K562 (cell line): ENCODE data around the gene RUNX1. TPM values are rescaled to one million over a fixed set of nuclear protein-coding genes. Genes with fewer than 3 reads are reported as not detected.

Source experiments
- ARNT ChIP-seq, 2 experiments: fragments of 450-650 bp; IDR thresholded peaks; 2 replicates each; pipeline ENCODE4 v1.6.1; 2016; ENCODE audit warnings: mild to moderate bottlenecking in 1 of 2
- ELF2 ChIP-seq: fragments of 250-450 bp; sonication (Bioruptor Pico); IDR thresholded peaks from 2 replicates; pipeline ENCODE4 v1.5.0; 2021; ENCODE audit warnings: mild to moderate bottlenecking
- KLF6 ChIP-seq: fragments of 250-450 bp; sonication (Bioruptor Pico); IDR thresholded peaks from 2 replicates; pipeline ENCODE4 v1.4.0; 2020; ENCODE audit warnings: mild to moderate bottlenecking, moderate library complexity, borderline replicate concordance
- MTA3 ChIP-seq: fragments of 450-650 bp; formaldehyde crosslinking; IDR thresholded peaks from 2 replicates; pipeline ENCODE4 v1.6.1; 2017; ENCODE audit warnings: mild to moderate bottlenecking, borderline replicate concordance
- NONO ChIP-seq, 2 experiments: fragments of 200-400 bp in 1 of 2; fragments of 450-650 bp in 1 of 2; formaldehyde crosslinking in 1 of 2; IDR thresholded peaks; 2 replicates each; pipeline ENCODE4 v1.6.1; 2017; ENCODE audit warnings: low read depth in 2 of 2, mild to moderate bottlenecking in 2 of 2, moderate library complexity in 2 of 2, low read length in 1 of 2
- PHF21A ChIP-seq: fragments of 450-650 bp; IDR thresholded peaks from 2 replicates; pipeline ENCODE4 v1.6.1; 2017; ENCODE audit warnings: low read depth, borderline replicate concordance
- SMARCB1 ChIP-seq: IDR thresholded peaks from 2 replicates; pipeline ENCODE4 v1.6.1; 2011; ENCODE audit warnings: improper control_type of control experiment, low read depth; ENCODE audit not compliant: insufficient read length
- polyA plus RNA-seq, 8 experiments: library from polyadenylated mRNA; depleted of rRNA in 4 of 8; stranded (reverse) in 5 of 8; unstranded in 3 of 8; fragments of >200 nt; fragmentation: Nextera tagmentation in 2 of 8; fragmentation: Illumina TruSeq in 1 of 8; extraction: Ambion mirVana in 2 of 8; extraction: Trizol in 1 of 8; gene quantifications; 2 replicates each; pipeline versions ENCODE4 v1.2.1 to v1.2.3, GENCODE V29; 2011 to 2014; ENCODE audit warnings: inconsistent platforms in 1 of 8, missing spikeins in 1 of 8
- total RNA-seq, 7 experiments: library from RNA; depleted of rRNA in 6 of 7; stranded (reverse); fragments of >200 nt in 6 of 7; fragmentation: Illumina TruSeq in 2 of 7; extraction: Trizol in 2 of 7; gene quantifications; 2 replicates each; pipeline versions ENCODE4 v1.2.1 to v1.2.3, GENCODE V29; 2011 to 2021; ENCODE audit warnings: low replicate concordance in 1 of 7
- TF ChIP-seq, protein P1 (sequence below): fragments of 200-800 bp; sonication (Bioruptor generic); IDR thresholded peaks from 2 replicates; pipeline ENCODE4 v1.6.1; 2017; ENCODE audit warnings: missing genetic modification characterization, missing compliant biosample characterization
- TF ChIP-seq, protein P2 (sequence below): fragments of 250-450 bp; sonication (Bioruptor Pico); IDR thresholded peaks from 2 replicates; pipeline ENCODE4 v1.5.0; 2021
- TF ChIP-seq, protein P3 (sequence below): fragments of 450-650 bp; conservative IDR thresholded peaks from 2 replicates; pipeline ENCODE4 v1.6.1; 2016; ENCODE audit warnings: missing genetic modification characterization, low read depth, mild to moderate bottlenecking, missing compliant biosample characterization, moderate library complexity
- TF ChIP-seq, protein P4 (sequence below), 2 experiments: fragments of 250-450 bp in 1 of 2; fragments of 450-650 bp in 1 of 2; sonication (Bioruptor Pico) in 1 of 2; IDR thresholded peaks; 2 replicates each; pipeline versions ENCODE4 v1.6.1 to v1.8.0; 2016 to 2021; ENCODE audit warnings: mild to moderate bottlenecking in 2 of 2, moderate library complexity in 2 of 2, missing compliant biosample characterization in 1 of 2, missing genetic modification characterization in 1 of 2

RUNX1 gene
- total and polyA plus RNA-seq, 9 of the 15 experiments (the other 6 are each of a cell fraction or from before 2014, with no cell fraction given), result 2.2 to 68.6 (median 17.8) TPM

DNA sequence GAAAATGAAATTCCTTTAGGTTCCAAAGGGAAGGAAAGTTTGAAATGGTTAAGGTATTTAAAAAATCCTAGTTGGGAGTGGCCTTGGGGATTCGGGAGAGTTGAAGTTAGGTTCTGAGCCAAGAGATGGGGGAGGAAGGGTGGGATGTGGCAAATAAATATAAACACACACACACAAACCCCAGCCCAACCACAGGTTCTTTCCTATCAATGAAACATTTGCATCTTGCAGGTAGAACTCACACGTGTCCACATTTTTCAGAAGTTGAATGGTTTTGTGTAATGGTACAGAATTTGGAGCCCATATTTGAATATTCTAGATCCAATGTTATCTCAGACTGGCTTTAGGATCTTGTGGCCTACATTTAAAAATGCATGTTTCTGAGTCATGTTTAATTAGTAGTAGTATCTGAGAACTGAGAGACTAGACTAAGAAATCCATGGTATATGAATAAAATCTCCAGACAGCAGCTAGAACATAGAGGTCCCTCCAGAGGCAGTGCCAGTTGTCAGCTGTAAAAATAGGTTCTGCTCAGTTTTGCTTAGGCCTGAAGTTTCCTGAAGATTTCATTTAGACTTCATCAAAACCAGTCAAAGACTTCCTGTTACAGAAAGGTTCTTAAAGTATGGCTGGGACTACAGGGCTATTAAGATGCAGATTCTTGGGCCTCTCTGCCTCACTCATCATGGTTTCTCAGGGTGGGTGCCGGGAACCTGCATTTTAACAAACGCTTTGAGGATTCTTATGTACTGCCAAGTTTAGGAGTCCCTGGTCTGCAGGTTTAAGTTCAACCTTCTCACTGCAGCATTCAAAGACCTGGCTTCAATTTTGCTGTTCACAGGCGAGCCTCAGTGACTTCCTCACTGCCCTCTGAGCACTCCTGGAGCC is 21.3 kb downstream of the RUNX1 start (continued):
- TF ChIP-seq, protein P1, sequence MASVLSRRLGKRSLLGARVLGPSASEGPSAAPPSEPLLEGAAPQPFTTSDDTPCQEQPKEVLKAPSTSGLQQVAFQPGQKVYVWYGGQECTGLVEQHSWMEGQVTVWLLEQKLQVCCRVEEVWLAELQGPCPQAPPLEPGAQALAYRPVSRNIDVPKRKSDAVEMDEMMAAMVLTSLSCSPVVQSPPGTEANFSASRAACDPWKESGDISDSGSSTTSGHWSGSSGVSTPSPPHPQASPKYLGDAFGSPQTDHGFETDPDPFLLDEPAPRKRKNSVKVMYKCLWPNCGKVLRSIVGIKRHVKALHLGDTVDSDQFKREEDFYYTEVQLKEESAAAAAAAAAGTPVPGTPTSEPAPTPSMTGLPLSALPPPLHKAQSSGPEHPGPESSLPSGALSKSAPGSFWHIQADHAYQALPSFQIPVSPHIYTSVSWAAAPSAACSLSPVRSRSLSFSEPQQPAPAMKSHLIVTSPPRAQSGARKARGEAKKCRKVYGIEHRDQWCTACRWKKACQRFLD (CRISPR knock-in tag), result peak; percentile 69
- TF ChIP-seq ARNT (IDR thresholded peaks at IDR 0.05) (0 out of 4 replicates have a peak, but pooled peaks of 1 of the 2 experiments have one; percentile 11), SMARCB1 (no peak), NONO (IDR thresholded peaks at IDR 0.05; ENCODE audit: low read depth in 2 of 2, low read length in 1 of 2) (no peak), KLF6 (CRISPR knock-in tag) (0 out of 2 replicates have a peak, but pooled peaks have one; percentile 3), MTA3 (0 out of 2 replicates have a peak, but pooled peaks have one; percentile 10), ELF2 (CRISPR knock-in tag) (peak; percentile 15; the same call in 1 of the 2 replicates), PHF21A (no peak)
- TF ChIP-seq, protein P2, sequence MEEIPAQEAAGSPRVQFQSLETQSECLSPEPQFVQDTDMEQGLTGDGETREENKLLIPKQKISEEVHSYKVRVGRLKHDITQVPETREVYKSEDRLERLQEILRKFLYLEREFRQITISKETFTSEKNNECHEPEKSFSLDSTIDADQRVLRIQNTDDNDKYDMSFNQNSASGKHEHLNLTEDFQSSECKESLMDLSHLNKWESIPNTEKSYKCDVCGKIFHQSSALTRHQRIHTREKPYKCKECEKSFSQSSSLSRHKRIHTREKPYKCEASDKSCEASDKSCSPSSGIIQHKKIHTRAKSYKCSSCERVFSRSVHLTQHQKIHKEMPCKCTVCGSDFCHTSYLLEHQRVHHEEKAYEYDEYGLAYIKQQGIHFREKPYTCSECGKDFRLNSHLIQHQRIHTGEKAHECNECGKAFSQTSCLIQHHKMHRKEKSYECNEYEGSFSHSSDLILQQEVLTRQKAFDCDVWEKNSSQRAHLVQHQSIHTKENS (CRISPR knock-in tag), result no peak
- TF ChIP-seq, protein P3, sequence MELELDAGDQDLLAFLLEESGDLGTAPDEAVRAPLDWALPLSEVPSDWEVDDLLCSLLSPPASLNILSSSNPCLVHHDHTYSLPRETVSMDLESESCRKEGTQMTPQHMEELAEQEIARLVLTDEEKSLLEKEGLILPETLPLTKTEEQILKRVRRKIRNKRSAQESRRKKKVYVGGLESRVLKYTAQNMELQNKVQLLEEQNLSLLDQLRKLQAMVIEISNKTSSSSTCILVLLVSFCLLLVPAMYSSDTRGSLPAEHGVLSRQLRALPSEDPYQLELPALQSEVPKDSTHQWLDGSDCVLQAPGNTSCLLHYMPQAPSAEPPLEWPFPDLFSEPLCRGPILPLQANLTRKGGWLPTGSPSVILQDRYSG (tag), result 0 out of 2 replicates have a peak, but pooled peaks have one; percentile 63
- TF ChIP-seq, protein P4, sequence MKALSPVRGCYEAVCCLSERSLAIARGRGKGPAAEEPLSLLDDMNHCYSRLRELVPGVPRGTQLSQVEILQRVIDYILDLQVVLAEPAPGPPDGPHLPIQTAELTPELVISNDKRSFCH (CRISPR knock-in tag; IDR thresholded peaks at IDR 0.05), result no peak
- TF ChIP-seq, protein P4 (tag; IDR thresholded peaks at IDR 0.05), result 0 out of 2 replicates have a peak, but pooled peaks have one; percentile 34
